Lower lobe of right lung (tissue), 2 donors: ENCODE data around the gene TRERF1. TPM values are rescaled to one million over a fixed set of nuclear protein-coding genes. Genes with fewer than 3 reads are reported as not detected.

ENCODE experiments used
- ATAC-seq, 2 donors: fragments of 200-7000 bp; cut with Tn5 transposase; one replicate each; pipeline ENCODE4 v1.9.1; 2020 to 2022; ENCODE audit warnings: mild to moderate bottlenecking in 2 of 2, moderate library complexity in 2 of 2
- DNase-seq: peaks from one replicate; pipeline ENCODE4 v3.0.0-alpha.2; 2020
- H3K27ac ChIP-seq: fragments of 200-600 bp; one replicate; pipeline ENCODE4 v1.8.0; 2022
- H3K27me3 ChIP-seq: fragments of 200-600 bp; one replicate; pipeline ENCODE4 v1.8.0; 2022; ENCODE audit warnings: low read depth
- H3K36me3 ChIP-seq: fragments of 200-600 bp; one replicate; pipeline ENCODE4 v1.8.0; 2022; ENCODE audit warnings: mild to moderate bottlenecking
- H3K4me1 ChIP-seq: fragments of 200-600 bp; one replicate; pipeline ENCODE4 v1.8.0; 2022
- H3K4me3 ChIP-seq: fragments of 200-600 bp; one replicate; pipeline ENCODE4 v1.8.0; 2022; ENCODE audit warnings: mild to moderate bottlenecking
- H3K9me3 ChIP-seq: fragments of 200-600 bp; one replicate; pipeline ENCODE4 v1.8.0; 2022
- intact Hi-C: fragments of 100-400 bp; cut with DNase I; formaldehyde crosslinking; loops from one replicate; pipeline ENCODE4 v1.11.0; 2022
- total RNA-seq: library from RNA; stranded (reverse); fragmentation: NEBNext Ultra II Directional; extraction: Animal tissue kit (Norgen Biotek cat#: 25700); gene quantifications from one replicate; pipeline ENCODE4 v1.2.1, GENCODE V29; 2021
- TF ChIP-seq, protein P1 (sequence below): fragments of 200-600 bp; IDR thresholded peaks from one replicate; pipeline ENCODE4 v1.8.0; 2022; ENCODE audit warnings: antibody characterized with exemption, mild to moderate bottlenecking
- donor health status: DM: no; HTN: yes; CAD: no; lungs with severe emphysema.

TRERF1 gene
- total RNA-seq, 1 donor from 2014 or later: 5.6 TPM

DNA sequence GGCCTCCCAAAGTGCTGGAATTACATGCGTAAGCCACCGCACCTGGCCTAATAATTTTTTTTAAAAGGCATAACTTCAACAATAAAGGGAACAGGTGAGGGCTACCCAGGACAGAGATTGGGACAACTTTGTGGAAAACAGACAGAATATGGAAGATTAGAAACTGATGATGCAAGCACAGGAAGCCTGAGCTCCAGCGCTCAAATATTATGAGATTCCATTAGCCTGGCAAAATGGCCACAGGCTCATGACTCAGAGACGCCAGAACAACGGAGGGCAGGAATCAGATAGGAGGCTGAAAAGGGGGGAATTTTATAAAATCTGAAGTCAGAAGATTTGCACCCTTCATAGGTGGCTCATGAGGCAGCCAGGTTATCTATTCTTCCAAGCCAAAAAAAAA is 131.0 kb downstream of the TRERF1 start:
- H3K4me1 ChIP-seq: peaks cover 10% of the 10 kb centered on the region
- intact Hi-C loops: no loop called here
- H3K27me3 ChIP-seq: no peaks in the 10 kb centered on the region
- TF ChIP-seq, protein P1, sequence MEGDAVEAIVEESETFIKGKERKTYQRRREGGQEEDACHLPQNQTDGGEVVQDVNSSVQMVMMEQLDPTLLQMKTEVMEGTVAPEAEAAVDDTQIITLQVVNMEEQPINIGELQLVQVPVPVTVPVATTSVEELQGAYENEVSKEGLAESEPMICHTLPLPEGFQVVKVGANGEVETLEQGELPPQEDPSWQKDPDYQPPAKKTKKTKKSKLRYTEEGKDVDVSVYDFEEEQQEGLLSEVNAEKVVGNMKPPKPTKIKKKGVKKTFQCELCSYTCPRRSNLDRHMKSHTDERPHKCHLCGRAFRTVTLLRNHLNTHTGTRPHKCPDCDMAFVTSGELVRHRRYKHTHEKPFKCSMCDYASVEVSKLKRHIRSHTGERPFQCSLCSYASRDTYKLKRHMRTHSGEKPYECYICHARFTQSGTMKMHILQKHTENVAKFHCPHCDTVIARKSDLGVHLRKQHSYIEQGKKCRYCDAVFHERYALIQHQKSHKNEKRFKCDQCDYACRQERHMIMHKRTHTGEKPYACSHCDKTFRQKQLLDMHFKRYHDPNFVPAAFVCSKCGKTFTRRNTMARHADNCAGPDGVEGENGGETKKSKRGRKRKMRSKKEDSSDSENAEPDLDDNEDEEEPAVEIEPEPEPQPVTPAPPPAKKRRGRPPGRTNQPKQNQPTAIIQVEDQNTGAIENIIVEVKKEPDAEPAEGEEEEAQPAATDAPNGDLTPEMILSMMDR: no peak
- no peak overlapping the region for H3K27ac ChIP-seq
- no peaks in the 10 kb centered on the region for H3K9me3 ChIP-seq
- DNase-seq (no peak), ATAC-seq (no peak)
- H3K4me3 ChIP-seq: no peak overlapping the region
- no peaks in the 10 kb centered on the region for H3K36me3 ChIP-seq

GRCh38 chr6:42318480-42318879 is 133.2 kb downstream of the TRERF1 start:
- intact Hi-C loops: no loop called here
- no peak for ATAC-seq
- H3K4me1 ChIP-seq: peaks cover 22% of the 10 kb centered on the region
- TF ChIP-seq, protein P1: no peak
- no peak overlapping the region for H3K27ac ChIP-seq
- DNase-seq: no peak
- no peaks in the 10 kb centered on the region for H3K9me3 ChIP-seq
- H3K27me3 ChIP-seq: no peaks in the 10 kb centered on the region
- no peaks in the 10 kb centered on the region for H3K36me3 ChIP-seq
- no peak overlapping the region for H3K4me3 ChIP-seq

DNA sequence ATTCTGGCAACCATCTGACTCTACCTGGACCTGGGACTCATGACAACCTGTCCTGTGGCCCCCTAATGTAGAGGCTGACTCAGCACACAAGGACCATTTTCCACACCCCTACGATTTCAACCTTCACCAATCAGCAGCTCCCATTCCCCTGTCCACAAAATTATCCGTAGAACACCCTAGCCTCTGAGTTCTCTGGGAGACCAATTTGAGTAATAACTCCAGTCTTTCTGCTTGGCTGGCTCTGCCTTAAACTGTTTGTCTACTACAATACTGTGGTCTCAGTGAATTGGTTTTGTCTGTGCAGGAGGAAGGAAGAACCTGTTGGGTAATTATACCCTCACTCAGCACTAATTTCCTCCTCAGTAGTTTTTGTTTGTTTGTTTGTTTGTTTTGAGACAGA is 134.7 kb downstream of the TRERF1 start:
- TF ChIP-seq, protein P1: no peak
- Histone ChIP-seq H3K4me1 (peaks cover 29% of the 10 kb centered on the region), H3K4me3 (no peak overlapping the region), H3K9me3 (no peaks in the 10 kb centered on the region), H3K27me3 (no peaks in the 10 kb centered on the region), H3K27ac (no peak overlapping the region), H3K36me3 (no peaks in the 10 kb centered on the region)
- no peak for DNase-seq
- ATAC-seq: peak; percentile 39
- intact Hi-C loops: no loop called here

GRCh38 chr6:42315991-42316970 is 135.4 kb downstream of the TRERF1 start:
- peak; percentile 54 for DNase-seq
- peaks cover 29% of the 10 kb centered on the region for H3K4me1 ChIP-seq
- peak; percentile 43 to 57 for ATAC-seq
- no peaks in the 10 kb centered on the region for H3K9me3 ChIP-seq
- no peak overlapping the region for H3K27ac ChIP-seq
- no peak overlapping the region for H3K4me3 ChIP-seq
- TF ChIP-seq, protein P1: no peak
- no peaks in the 10 kb centered on the region for H3K27me3 ChIP-seq
- intact Hi-C loops: no loop called here
- H3K36me3 ChIP-seq: no peaks in the 10 kb centered on the region

DNA sequence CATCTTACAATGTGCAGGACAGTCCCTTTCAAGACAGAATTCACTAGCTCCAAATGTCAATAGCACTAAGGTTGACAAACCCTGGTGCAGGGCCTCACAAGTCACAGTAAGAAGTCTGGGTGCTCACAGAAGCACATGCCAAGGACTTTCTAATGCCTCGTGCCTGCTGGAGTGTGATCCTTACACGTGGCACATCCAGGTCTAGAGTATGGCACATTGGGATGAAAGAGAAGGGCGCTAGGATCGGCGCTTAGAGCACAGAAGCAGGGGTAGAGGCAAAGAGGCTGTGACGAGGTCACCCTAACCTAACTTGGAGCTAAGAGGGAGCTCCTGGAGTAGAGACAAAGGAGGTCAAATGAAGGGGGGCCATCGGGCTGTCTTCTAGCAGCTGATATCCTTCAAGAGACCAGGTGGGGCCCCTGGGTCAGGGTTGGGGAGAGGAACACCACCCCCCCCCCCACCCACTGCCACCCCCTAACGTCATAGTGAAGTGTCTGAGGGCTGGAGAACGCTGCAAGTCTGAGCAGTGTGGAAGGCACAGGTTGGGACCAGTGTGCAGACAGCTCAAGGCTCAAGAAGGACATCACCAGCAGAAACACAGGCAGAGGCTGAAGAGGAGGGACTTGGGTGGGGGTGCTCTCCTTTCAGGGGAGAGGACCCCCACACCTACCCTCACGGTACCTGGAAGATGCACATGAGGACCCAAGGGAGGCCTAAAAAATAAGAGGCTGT is 136.3 kb downstream of the TRERF1 start:
- TF ChIP-seq, protein P1: no peak
- Histone ChIP-seq H3K9me3 (no peaks in the 10 kb centered on the region), H3K4me1 (peaks cover 29% of the 10 kb centered on the region), H3K36me3 (no peaks in the 10 kb centered on the region), H3K27me3 (no peaks in the 10 kb centered on the region), H3K27ac (no peak overlapping the region), H3K4me3 (no peak overlapping the region)
- ATAC-seq (peak in 1 of 2 donors; percentile 6), DNase-seq (no peak)
- intact Hi-C loops: no loop called here
